ENCODE measurements around the gene GSK3B. TPM values are rescaled to one million over a fixed set of nuclear protein-coding genes. Genes with fewer than 3 reads are reported as not detected.

Gene GSK3B
- total and polyA plus RNA-seq, 2 donors, result 14.6 to 57.9 TPM

DNA sequence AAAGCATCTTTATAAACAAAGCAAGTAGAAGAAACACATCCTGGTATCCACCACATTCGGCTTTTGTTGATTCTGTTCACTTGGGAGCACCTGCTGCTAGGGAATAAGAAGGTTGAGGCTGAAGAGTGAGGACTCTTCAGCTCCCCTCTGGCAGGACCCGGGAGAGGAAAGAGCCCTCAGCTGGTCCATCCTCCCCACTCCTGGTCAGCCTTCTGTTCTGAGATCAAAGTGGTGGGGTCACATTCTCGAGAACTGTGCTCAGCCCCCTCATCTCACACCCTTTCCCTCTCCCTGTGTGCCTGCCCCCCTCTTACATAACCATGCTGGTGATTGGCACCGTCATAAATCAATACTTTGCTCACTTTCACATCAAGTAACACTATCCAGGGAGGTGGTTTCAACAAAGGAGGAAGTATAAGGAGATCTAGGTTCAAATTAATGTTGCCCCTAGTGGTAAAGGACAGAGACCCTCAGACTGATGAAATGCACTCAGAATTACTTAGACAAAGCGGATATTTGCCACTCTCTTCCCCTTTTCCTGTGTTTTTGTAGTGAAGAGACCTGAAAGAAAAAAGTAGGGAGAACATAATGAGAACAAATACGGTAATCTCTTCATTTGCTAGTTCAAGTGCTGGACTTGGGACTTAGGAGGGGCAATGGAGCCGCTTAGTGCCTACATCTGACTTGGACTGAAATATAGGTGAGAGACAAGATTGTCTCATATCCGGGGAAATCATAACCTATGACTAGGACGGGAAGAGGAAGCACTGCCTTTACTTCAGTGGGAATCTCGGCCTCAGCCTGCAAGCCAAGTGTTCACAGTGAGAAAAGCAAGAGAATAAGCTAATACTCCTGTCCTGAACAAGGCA lies 312.7 kb downstream of the GSK3B start, which contains the start of gene NR1I2:
NR1I2 (plus strand) TSS at position 772 of the 869 bp plus-strand sequence.
- Histone ChIP-seq H3K4me1 (ENCODE audit: insufficient read depth) (no peaks in the 10 kb centered on the region), H3K27ac (ENCODE audit: low read depth) (no peak within 1 kb of the TSS), H3K4me3 (ENCODE audit: low read depth, low read length) (no peak within 1 kb of the TSS), H3K36me3 (ENCODE audit: insufficient read depth) (no peaks in the 10 kb centered on the region)
- no peak for DNase-seq (ENCODE audit: extremely low spot score)
- 80% methylated on average over 10 of the region's 10 CpGs for WGBS

DNA sequence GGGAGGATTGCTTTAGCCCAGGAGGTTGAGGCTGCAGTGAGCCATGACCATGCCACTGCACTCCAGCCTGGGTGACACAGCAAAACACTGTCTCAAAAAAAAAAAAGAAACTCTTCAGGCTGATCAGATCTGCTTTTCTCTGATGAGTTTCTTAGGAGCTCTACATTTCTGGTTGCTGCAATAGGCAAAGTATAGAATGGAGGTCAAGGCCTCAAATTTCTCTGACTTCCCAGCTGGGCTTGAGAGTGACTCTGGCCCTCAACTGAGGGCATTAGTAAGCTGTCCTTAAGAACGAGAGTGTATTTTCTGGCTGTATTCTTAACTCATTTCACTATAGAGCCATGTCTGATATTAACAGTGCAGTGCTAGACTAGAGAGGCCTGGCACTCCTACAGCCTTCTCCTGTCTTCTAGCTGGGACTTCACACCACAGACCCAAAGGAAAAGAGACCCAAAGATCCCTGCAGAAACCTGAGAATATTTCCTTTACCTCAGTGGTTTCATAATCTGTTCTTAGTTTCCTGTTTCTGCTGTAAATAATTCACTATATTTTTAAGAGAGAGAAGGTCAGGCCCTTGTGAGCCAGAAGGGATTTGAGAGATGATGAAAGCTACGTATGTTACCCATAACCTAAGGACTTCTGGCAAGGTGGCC lies 314.4 kb downstream of the GSK3B start:
- no peak for DNase-seq (ENCODE audit: extremely low spot score)
- H3K4me3 ChIP-seq (ENCODE audit: low read depth, low read length), result no peak overlapping the region
- H3K27ac ChIP-seq (ENCODE audit: low read depth), result no peak overlapping the region
- WGBS, result 69% methylated on average over 2 of the region's 2 CpGs
- no peaks in the 10 kb centered on the region for H3K4me1 ChIP-seq (ENCODE audit: insufficient read depth)
- H3K36me3 ChIP-seq (ENCODE audit: insufficient read depth), result no peaks in the 10 kb centered on the region

GRCh38 chr3:119778811-119779210 lies 315.4 kb downstream of the GSK3B start:
- no peaks in the 10 kb centered on the region for H3K36me3 ChIP-seq (ENCODE audit: insufficient read depth)
- H3K4me3 ChIP-seq (ENCODE audit: low read depth, low read length), result no peak overlapping the region
- H3K4me1 ChIP-seq (ENCODE audit: insufficient read depth), result no peaks in the 10 kb centered on the region
- no peak overlapping the region for H3K27ac ChIP-seq (ENCODE audit: low read depth)
- WGBS, result 80% methylated on average over 2 of the region's 2 CpGs
- no peak for DNase-seq (ENCODE audit: extremely low spot score)

DNA sequence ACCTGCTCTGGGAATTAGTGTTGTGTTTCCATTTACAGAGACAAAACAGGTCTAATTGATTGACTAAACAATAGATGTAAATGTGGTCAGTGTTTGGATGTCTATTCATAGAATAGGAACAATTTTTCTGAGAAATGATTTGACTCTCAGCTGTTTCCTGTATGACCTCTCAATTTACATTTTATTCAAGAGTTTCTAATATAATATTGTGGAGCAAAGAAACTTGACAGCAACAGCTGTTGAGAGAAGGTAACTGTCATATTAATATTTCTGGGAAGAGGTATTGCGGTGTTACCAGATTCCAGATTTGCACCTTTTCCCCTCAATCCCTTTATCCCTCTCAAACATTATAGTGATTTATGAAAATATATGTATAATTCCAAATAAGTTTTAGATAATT lies 316.1 kb downstream of the GSK3B start:
- WGBS, result 93% methylated on average over 1 of the region's 1 CpG
- no peak overlapping the region for H3K4me3 ChIP-seq (ENCODE audit: low read depth, low read length)
- DNase-seq (ENCODE audit: extremely low spot score), result no peak
- no peak overlapping the region for H3K27ac ChIP-seq (ENCODE audit: low read depth)
- no peaks in the 10 kb centered on the region for H3K36me3 ChIP-seq (ENCODE audit: insufficient read depth)
- H3K4me1 ChIP-seq (ENCODE audit: insufficient read depth), result no peaks in the 10 kb centered on the region

- no peaks in the 10 kb centered on the region for H3K4me1 ChIP-seq (ENCODE audit: insufficient read depth)
- H3K4me3 ChIP-seq (ENCODE audit: low read depth, low read length), result no peak overlapping the region
- no peaks in the 10 kb centered on the region for H3K36me3 ChIP-seq (ENCODE audit: insufficient read depth)
- DNase-seq (ENCODE audit: extremely low spot score), result no peak
- 57% methylated on average over 1 of the region's 1 CpG for WGBS
- H3K27ac ChIP-seq (ENCODE audit: low read depth), result no peak overlapping the region
Observed at GRCh38 chr3:119776304-119776703, 317.9 kb downstream of the GSK3B start.

- Histone ChIP-seq H3K36me3 (ENCODE audit: insufficient read depth) (no peaks in the 10 kb centered on the region), H3K4me3 (ENCODE audit: low read depth, low read length) (no peak overlapping the region), H3K27ac (ENCODE audit: low read depth) (no peak overlapping the region), H3K4me1 (ENCODE audit: insufficient read depth) (no peaks in the 10 kb centered on the region)
- 44% methylated on average over 2 of the region's 2 CpGs for WGBS
- no peak for DNase-seq (ENCODE audit: extremely low spot score)
Observed at GRCh38 chr3:119774444-119774843, 319.8 kb downstream of the GSK3B start.

Small RNA genes within 50 kb of the gene (small RNA-seq; reads per million reads assigned to genes)
- gene RN7SL397P (not detected), gene RN7SL762P (not detected)

Other genes with a start within 250 kb of the GSK3B start
- 2.0 TPM for gene GPR156, start 190.8 kb upstream of the GSK3B start, total RNA-seq
- 3.0 TPM for gene GPR156, start 190.8 kb upstream of the GSK3B start, polyA plus RNA-seq